Stimulated activated CD8-positive, alpha-beta memory T cell treated with anti-CD3 and anti-CD28 coated beads, Interleukin-4, amount 100 ng/mL, for 1 hour (primary cell): Measurements from ENCODE around the gene AP4M1.
"Not testable (repeated sequence)": the region's sequence is repeated elsewhere in the genome, so short reads cannot be mapped to it uniquely, and the experiment has no call there.

ENCODE experiments used
- DNase-seq, 2 donors: peaks; one replicate each; pipeline ENCODE4 v3.0.0-alpha.2; 2020; ENCODE audit warnings: low read depth in 2 of 2, low spot score in 1 of 2

AP4M1 gene

GRCh38 chr7:100130220-100130607 lies 28.8 kb downstream of the AP4M1 start:
- not testable (repeated sequence) for DNase-seq

- DNase-seq, result peak; percentile 67 to 86
Observed at GRCh38 chr7:100130608-100131453, 29.4 kb downstream of the AP4M1 start.

GRCh38 chr7:100132126-100132525 lies 30.7 kb downstream of the AP4M1 start:
- DNase-seq, result no peak

GRCh38 chr7:100132697-100133151 lies 31.3 kb downstream of the AP4M1 start:
- no peak for DNase-seq

- no peak for DNase-seq
Observed at GRCh38 chr7:100137851-100138760, 36.7 kb downstream of the AP4M1 start.

GRCh38 chr7:100141555-100141949 lies 40.1 kb downstream of the AP4M1 start:
- no peak for DNase-seq

DNA sequence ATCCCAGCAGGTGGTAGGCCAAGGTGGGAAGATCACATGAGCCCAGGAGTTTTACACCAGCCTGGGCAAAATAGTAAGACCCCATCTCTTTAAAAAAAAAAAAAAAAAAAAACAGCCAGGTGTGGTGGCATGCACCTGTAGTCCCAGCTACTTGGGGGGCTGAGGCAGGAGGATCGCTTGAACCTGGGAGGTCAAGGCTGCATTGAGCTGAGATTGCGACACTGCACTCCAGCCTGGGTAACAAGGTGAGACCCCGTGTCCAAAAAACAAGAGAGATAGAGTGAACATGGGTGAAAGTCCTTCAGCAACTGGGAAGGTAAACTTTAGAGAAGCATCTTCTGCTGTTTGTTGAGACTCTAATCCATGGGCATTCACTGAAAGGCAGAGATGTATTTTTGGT lies 41.0 kb downstream of the AP4M1 start:
- DNase-seq, result no peak

DNA sequence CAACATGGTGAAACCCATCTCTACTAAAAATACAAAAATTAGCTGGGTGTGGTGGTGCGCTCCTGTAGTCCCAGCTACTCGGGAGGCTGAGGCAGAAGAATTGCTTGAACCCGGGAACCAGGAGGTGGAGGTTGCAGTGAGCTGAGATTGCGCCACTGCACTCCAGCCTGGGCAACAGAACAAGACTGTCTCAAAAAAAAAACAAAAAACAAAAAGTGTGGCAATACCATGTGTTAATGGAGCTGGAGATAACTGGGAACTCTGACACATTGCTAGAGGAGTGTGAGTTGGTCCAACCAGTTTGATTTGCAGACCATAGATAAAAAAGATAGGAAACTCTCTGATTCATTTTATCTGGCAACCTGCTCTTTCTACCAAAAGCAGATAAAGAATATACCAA lies 44.9 kb downstream of the AP4M1 start:
- not testable (repeated sequence) for DNase-seq

- DNase-seq, result no peak
Observed at GRCh38 chr7:100147278-100147677, 45.8 kb downstream of the AP4M1 start.

DNA sequence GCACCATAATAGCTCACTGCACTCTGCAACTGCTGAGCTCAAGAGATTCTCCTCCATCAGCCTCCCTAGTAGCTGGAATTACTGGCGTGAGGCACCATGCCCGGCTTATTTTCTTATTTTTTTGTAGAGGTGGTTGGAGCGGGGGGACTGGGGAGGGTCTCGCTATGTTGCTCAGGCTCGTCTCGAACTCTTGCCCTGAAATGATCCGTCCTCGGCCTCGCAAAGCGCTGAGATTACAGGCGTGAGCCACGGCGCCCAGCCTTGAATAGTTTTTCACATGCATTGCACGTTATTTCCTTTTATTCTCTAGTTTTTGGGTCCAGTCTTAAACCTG lies 46.7 kb downstream of the AP4M1 start:
- no peak for DNase-seq

DNA sequence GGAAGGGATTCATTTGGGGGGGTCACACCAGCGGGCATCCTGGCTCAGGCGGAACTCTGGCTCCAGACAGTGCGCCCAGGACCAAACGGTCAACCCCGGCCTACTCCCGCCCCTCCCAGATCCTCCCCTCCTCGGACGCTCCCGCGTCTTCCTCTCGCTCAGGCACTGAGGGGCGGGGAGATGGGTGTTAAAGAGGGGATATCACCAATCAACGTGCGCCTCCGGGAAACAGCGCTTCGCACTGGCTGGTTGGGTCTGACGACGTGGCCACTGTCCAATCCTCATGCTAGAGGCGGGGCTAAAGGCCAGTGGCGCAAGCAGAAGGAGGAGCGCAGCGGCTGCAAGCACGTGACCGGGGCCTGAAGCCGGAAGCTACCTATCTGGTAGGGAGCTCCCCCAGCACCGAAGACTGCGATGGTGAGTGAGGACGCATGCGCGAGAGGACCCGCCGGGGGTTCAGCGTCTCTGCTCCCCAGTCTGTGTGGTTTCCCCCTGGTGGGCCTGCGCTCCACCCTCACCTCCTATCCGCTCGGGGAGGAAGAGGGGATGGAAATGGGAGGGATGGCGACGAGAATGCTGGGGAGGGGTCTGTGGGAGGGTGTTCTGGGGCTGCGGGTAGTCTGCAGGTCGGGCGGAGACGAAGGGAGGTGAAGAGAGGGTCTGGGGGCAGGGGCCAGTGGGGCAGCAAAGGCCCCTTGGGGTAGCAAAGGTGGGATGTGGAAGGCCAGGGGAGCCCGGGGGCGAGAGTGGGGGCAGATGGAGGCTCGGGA lies 47.3 kb downstream of the AP4M1 start, which contains the start of gene LAMTOR4:
Gene LAMTOR4 (plus strand): TSS at position 360 of the 770 bp plus-strand sequence. CDS start 55 bp downstream, at position 415.
- DNase-seq, result peak; percentile 88 to 96

DNA sequence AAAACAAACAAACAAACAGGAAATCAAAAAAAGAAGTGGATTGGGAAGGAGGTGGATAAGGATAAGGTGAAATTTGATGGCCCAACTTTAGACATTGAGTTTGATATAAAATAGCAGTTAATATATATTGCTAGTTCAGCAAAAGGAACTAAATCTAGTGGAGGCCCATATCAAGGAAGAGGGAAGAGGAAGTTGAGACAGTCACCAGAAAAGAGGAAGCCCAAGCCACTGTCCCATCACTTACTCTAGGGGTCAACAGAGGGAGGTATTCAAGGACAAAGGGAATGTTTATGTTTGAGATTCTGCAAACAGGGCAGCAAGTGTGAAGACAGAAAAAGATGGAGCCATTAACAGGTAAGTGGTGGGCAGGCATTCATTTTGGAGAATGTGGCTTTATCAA lies 51.0 kb downstream of the AP4M1 start:
- no peak for DNase-seq

GRCh38 chr7:100152937-100153666 lies 51.7 kb downstream of the AP4M1 start:
- no peak for DNase-seq

DNA sequence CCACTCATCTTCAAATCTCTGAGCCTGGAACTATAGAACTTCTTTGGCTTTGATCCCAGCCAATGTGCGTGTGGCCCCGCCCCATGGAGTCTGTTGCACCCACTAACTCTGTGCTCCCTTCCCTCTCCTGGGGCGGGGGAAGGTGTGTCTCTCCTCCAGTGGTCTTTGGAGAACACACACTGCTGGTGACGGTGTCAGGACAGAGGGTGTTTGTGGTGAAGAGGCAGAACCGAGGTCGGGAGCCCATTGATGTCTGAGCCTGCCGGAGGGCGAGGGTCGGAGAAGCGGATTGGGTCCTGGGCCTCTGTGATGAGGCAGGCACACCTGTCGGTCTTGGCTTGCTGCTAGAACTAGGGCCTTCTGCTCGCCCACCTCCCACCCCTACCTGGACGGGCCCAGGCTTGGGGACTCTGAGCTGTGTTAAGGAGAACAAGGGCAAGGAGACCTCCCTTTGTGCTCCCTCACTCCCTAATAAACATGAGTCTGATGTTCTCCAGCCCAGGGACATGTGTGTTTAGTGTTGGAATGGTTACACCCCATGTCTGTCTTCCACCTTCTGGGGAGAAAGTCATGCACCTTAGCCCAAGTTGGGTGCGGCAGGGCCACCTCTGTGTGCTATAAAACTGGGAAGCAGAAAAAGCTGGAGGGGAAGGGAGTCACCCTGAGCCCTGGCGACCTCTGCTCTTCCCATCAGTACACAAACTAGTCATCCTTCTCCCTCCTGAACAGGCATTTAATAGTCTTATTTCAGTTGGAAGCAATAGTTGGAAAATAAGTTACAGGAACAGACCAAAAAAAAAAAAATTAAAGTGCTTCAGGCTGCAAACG lies 52.5 kb downstream of the AP4M1 start:
- DNase-seq, result no peak

- DNase-seq, result no peak
Observed at GRCh38 chr7:100154651-100155491, 53.4 kb downstream of the AP4M1 start.

DNA sequence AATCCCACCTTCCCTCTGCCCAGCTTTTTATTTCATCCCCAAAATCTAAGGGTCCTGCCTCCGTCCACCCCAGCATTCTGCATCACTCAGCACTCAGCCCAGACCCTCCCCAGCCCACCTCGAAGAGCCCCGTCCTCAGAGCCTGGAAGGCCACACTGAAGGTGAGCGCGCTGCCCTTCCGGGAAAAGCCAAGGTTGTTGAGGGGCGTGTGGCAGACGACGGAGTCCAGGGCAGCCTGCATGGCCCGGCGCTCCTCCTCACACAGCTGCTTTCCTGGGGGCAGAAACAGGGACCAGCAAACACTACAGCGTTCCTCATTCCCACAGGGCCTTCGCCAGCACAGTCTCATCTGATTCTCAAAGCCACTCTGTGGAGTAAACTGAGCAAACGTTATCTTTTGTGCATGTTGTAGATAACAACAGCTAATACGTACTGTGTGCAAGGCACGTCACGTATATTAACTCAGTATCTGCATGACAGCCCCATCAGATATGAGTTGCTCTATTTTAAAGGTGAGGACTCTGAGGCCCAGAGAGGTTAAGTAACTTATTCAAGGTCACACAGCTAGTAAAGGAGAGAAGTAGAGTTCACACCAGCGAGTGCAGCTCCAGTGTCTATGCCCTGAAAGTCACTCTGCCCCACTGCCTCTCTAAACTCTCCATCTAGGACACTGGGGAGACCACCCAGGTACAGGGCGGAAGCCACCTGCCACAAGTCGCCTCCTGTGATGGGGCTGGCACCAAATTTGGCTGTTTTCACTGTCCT lies 54.3 kb downstream of the AP4M1 start:
- no peak for DNase-seq

- DNase-seq, result no peak
Observed at GRCh38 chr7:100156331-100157068, 55.1 kb downstream of the AP4M1 start.

- no peak for DNase-seq
Observed at GRCh38 chr7:100157069-100157333, 55.6 kb downstream of the AP4M1 start.
